ENCODE measurements around the gene SPRY1. TPM values are rescaled to one million over a fixed set of nuclear protein-coding genes. Genes with fewer than 3 reads are reported as not detected.
A peak's percentile ranks its signal among the peaks of the same experiment; 100 is the strongest.

SPRY1 gene
- total and polyA plus RNA-seq, 9 of the 15 experiments (the other 6 are each of a cell fraction or from before 2014, with no cell fraction given): 0.18 to 1.9 (median 0.45) TPM; not detected in 1

DNA sequence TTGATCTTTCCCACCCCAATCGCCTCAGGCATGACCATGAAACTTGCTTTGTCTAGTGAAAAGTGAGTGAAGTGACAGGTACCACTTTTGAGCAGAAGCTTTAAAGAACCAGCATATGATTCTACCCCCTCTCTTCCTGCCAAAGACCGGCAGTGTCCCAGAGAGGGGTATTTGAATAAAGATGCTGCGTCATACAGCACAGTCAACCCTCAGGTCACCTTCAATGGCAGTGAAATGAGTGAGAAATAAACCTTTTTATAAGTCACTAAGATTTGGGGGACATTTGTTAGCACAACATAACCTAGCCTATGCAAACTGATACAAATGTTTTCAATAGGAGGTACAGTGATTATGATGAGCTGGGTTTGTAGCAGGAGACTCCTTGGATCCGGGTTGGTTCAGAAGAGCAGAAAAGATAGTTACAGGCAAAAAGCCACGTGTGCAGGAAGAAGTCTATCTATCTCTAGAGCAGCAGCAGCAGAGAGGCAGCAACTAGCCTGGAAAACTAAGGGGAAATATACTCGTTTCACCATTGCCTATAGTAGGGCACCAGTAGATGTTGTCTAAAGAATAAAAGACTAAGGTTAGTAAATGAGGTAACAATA is 30.3 kb upstream of the SPRY1 start (continued):
- TF ChIP-seq, protein P1, sequence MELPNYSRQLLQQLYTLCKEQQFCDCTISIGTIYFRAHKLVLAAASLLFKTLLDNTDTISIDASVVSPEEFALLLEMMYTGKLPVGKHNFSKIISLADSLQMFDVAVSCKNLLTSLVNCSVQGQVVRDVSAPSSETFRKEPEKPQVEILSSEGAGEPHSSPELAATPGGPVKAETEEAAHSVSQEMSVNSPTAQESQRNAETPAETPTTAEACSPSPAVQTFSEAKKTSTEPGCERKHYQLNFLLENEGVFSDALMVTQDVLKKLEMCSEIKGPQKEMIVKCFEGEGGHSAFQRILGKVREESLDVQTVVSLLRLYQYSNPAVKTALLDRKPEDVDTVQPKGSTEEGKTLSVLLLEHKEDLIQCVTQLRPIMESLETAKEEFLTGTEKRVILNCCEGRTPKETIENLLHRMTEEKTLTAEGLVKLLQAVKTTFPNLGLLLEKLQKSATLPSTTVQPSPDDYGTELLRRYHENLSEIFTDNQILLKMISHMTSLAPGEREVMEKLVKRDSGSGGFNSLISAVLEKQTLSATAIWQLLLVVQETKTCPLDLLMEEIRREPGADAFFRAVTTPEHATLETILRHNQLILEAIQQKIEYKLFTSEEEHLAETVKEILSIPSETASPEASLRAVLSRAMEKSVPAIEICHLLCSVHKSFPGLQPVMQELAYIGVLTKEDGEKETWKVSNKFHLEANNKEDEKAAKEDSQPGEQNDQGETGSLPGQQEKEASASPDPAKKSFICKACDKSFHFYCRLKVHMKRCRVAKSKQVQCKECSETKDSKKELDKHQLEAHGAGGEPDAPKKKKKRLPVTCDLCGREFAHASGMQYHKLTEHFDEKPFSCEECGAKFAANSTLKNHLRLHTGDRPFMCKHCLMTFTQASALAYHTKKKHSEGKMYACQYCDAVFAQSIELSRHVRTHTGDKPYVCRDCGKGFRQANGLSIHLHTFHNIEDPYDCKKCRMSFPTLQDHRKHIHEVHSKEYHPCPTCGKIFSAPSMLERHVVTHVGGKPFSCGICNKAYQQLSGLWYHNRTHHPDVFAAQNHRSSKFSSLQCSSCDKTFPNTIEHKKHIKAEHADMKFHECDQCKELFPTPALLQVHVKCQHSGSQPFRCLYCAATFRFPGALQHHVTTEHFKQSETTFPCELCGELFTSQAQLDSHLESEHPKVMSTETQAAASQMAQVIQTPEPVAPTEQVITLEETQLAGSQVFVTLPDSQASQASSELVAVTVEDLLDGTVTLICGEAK (IDR thresholded peaks at IDR 0.05): 0 out of 2 replicates have a peak, but pooled peaks have one; percentile 13
- TF ChIP-seq, protein P1 (CRISPR knock-in tag; IDR thresholded peaks at IDR 0.05): no peak
- TF ChIP-seq, protein P2, sequence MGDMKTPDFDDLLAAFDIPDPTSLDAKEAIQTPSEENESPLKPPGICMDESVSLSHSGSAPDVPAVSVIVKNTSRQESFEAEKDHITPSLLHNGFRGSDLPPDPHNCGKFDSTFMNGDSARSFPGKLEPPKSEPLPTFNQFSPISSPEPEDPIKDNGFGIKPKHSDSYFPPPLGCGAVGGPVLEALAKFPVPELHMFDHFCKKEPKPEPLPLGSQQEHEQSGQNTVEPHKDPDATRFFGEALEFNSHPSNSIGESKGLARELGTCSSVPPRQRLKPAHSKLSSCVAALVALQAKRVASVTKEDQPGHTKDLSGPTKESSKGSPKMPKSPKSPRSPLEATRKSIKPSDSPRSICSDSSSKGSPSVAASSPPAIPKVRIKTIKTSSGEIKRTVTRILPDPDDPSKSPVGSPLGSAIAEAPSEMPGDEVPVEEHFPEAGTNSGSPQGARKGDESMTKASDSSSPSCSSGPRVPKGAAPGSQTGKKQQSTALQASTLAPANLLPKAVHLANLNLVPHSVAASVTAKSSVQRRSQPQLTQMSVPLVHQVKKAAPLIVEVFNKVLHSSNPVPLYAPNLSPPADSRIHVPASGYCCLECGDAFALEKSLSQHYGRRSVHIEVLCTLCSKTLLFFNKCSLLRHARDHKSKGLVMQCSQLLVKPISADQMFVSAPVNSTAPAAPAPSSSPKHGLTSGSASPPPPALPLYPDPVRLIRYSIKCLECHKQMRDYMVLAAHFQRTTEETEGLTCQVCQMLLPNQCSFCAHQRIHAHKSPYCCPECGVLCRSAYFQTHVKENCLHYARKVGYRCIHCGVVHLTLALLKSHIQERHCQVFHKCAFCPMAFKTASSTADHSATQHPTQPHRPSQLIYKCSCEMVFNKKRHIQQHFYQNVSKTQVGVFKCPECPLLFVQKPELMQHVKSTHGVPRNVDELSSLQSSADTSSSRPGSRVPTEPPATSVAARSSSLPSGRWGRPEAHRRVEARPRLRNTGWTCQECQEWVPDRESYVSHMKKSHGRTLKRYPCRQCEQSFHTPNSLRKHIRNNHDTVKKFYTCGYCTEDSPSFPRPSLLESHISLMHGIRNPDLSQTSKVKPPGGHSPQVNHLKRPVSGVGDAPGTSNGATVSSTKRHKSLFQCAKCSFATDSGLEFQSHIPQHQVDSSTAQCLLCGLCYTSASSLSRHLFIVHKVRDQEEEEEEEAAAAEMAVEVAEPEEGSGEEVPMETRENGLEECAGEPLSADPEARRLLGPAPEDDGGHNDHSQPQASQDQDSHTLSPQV (IDR thresholded peaks at IDR 0.05): peak; percentile 51; the same call in 1 of the 2 replicates
- TF ChIP-seq, protein P3, sequence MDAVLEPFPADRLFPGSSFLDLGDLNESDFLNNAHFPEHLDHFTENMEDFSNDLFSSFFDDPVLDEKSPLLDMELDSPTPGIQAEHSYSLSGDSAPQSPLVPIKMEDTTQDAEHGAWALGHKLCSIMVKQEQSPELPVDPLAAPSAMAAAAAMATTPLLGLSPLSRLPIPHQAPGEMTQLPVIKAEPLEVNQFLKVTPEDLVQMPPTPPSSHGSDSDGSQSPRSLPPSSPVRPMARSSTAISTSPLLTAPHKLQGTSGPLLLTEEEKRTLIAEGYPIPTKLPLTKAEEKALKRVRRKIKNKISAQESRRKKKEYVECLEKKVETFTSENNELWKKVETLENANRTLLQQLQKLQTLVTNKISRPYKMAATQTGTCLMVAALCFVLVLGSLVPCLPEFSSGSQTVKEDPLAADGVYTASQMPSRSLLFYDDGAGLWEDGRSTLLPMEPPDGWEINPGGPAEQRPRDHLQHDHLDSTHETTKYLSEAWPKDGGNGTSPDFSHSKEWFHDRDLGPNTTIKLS (IDR thresholded peaks at IDR 0.05; ENCODE audit: borderline replicate concordance, low read depth): peak; percentile 34; the same call in 1 of the 2 replicates
- TF ChIP-seq ZNF316 (IDR thresholded peaks at IDR 0.05) (peak; percentile 59), TRIM28 (IDR thresholded peaks at IDR 0.05) (0 out of 2 replicates have a peak, but pooled peaks have one; percentile 22), NCOA6 (IDR thresholded peaks at IDR 0.05) (no peak), EP400 (IDR thresholded peaks at IDR 0.05) (0 out of 2 replicates have a peak, but pooled peaks have one; percentile 26), NR2C1 (IDR thresholded peaks at IDR 0.05) (no peak), NR2C1 (tag; IDR thresholded peaks at IDR 0.05) (no peak)
- TF ChIP-seq, protein P4, sequence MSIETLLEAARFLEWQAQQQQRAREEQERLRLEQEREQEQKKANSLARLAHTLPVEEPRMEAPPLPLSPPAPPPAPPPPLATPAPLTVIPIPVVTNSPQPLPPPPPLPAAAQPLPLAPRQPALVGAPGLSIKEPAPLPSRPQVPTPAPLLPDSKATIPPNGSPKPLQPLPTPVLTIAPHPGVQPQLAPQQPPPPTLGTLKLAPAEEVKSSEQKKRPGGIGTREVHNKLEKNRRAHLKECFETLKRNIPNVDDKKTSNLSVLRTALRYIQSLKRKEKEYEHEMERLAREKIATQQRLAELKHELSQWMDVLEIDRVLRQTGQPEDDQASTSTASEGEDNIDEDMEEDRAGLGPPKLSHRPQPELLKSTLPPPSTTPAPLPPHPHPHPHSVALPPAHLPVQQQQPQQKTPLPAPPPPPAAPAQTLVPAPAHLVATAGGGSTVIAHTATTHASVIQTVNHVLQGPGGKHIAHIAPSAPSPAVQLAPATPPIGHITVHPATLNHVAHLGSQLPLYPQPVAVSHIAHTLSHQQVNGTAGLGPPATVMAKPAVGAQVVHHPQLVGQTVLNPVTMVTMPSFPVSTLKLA (conservative IDR thresholded peaks at IDR 0.05): 0 out of 4 replicates have a peak, but pooled peaks of 1 of the 2 experiments have one; percentile 28

Data from K562 (cell line).